CD4-positive, alpha-beta T cell (primary cell): ENCODE results near the gene MIDN. TPM values are rescaled to one million over a fixed set of nuclear protein-coding genes. Genes with fewer than 3 reads are reported as not detected.

Experiments used
- ATAC-seq: fragments of 200-7000 bp; cut with Tn5 transposase; one replicate; pipeline ENCODE4 v1.10.0; 2022; ENCODE audit warnings: mild to moderate bottlenecking; ENCODE audit not compliant: poor library complexity
- CTCF ChIA-PET: fragments of 350-600 bp; sonication (Branson Sonifier 250); formaldehyde crosslinking; loops from one replicate; lab custom pipeline; 2021; ENCODE audit warnings: antibody characterized with exemption, inconsistent platforms; lab: Charles Lee
- POLR2A ChIA-PET: fragments of 350-600 bp; sonication (Branson Sonifier 250); formaldehyde crosslinking; loops from one replicate; lab custom pipeline; 2021; ENCODE audit warnings: antibody characterized with exemption, inconsistent platforms; lab: Charles Lee
- DNase-seq, 14 experiments: peaks; one replicate each; pipeline ENCODE4 v3.0.0-alpha.2; 2013 to 2020; ENCODE audit warnings: mixed read lengths in 2 of 14
- H3K27ac ChIP-seq, 2 donors: one replicate each; pipeline versions ENCODE4 v1.5.1 to v1.7.0; 2013; ENCODE audit warnings: low read length in 2 of 2, low read depth in 1 of 2, mild to moderate bottlenecking in 1 of 2
- H3K27me3 ChIP-seq, 2 experiments: 1 replicate in 1 of 2; 2 replicates in 1 of 2; pipeline versions ENCODE4 v1.6.1 to v1.7.0; 2013; ENCODE audit warnings: low read length in 2 of 2, control low read depth in 1 of 2, mild to moderate bottlenecking in 1 of 2, moderate library complexity in 1 of 2; ENCODE audit not compliant: insufficient read depth in 2 of 2, control insufficient read depth in 1 of 2
- H3K36me3 ChIP-seq: one replicate; pipeline ENCODE4 v1.6.1; 2013; ENCODE audit warnings: low read length, control low read depth; ENCODE audit not compliant: insufficient read depth
- H3K4me1 ChIP-seq: one replicate; pipeline ENCODE4 v1.6.1; 2013; ENCODE audit warnings: low read length, control low read depth; ENCODE audit not compliant: insufficient read depth
- H3K4me3 ChIP-seq: one replicate; pipeline ENCODE4 v1.5.1; 2013; ENCODE audit warnings: mild to moderate bottlenecking, low read length, moderate library complexity
- H3K9me3 ChIP-seq, 2 experiments: 1 replicate in 1 of 2; 2 replicates in 1 of 2; pipeline versions ENCODE4 v1.6.1 to v1.7.0; 2013; ENCODE audit warnings: low read length in 2 of 2, mild to moderate bottlenecking in 2 of 2, control low read depth in 1 of 2, moderate library complexity in 1 of 2; ENCODE audit not compliant: control insufficient read depth in 1 of 2, insufficient read depth in 1 of 2
- H3K27ac Mint-ChIP-seq: one replicate; pipeline ENCODE4 v1.8.0; 2020; ENCODE audit warnings: mixed read lengths
- H3K27me3 Mint-ChIP-seq: one replicate; pipeline ENCODE4 v1.8.0; 2021; ENCODE audit warnings: mixed read lengths
- H3K36me3 Mint-ChIP-seq: one replicate; pipeline ENCODE4 v1.8.0; 2021; ENCODE audit warnings: low read depth, mixed read lengths
- H3K4me1 Mint-ChIP-seq: one replicate; pipeline ENCODE4 v1.8.0; 2021; ENCODE audit warnings: low read depth, mixed read lengths
- H3K4me3 Mint-ChIP-seq: one replicate; pipeline ENCODE4 v1.8.0; 2020; ENCODE audit warnings: mild to moderate bottlenecking, mixed read lengths
- H3K9me3 Mint-ChIP-seq: one replicate; pipeline ENCODE4 v1.8.0; 2020; ENCODE audit warnings: mixed read lengths
- intact Hi-C, 2 experiments: fragments of 100-400 bp; cut with DNase I in 1 of 2; cut with micrococcal nuclease in 1 of 2; formaldehyde crosslinking; loops; one replicate each; pipeline versions ENCODE4 v1.15.1 to v1.9.0; 2023 to 2025; cut with DNase I, micrococcal nuclease
- total RNA-seq, 174 experiments: library from RNA in 2 of 174; stranded (reverse) in 2 of 174; gene quantifications; one replicate each; pipeline ENCODE4 v1.2.3 and lab custom pipeline; 2021 to 2026
- TF ChIP-seq, protein P1 (sequence below): fragments of 200-600 bp; IDR thresholded peaks from one replicate; pipeline ENCODE4 v1.8.0; 2022; ENCODE audit warnings: antibody characterized with exemption, mild to moderate bottlenecking

Gene MIDN
- total RNA-seq, 2 experiments from 2014 or later, result 214 to 228 TPM

DNA sequence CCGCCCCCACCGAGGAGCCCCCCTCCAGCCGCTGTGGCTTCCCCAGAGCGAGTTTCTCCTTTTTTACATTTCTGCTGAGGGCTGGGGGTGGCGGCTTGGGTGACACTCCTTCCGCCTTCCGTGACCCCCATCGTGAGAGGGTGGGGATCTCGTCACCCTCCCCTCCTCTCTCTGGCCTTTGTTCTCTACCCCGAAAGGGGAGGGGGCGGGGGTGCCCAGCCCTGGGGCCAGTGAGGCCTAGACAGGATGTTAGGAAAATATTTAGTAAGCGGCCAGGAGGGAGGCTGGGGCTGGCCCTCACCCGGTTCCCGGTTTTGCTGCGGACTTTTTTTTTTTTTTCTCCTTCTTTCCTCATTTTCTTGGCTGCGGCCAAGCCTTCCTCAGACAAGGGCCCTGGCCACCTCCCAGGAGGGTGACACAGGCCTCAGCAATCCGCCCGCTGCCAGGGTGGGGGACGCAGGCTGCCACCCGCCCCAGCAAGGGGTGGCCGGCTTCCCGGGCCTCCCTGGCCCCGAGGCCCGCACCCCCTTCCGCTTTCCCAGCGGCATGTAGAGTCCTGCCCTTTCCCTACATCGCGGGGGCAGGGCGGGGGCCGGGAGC, 3.9 kb downstream of the MIDN start:
- Histone ChIP-seq H3K36me3 (peaks cover 46% of the 10 kb centered on the region), H3K4me3 (peak overlapping the region; percentile 87), H3K27me3 (no peaks in the 10 kb centered on the region), H3K27ac (peak overlapping the region; percentile 87), H3K4me1 (peaks cover 71% of the 10 kb centered on the region), H3K9me3 (no peaks in the 10 kb centered on the region)
- CTCF ChIA-PET, result interaction anchor here (0.6 to 1.8 kb wide), 6 partner anchors 8 to 23 kb away, joined by 3 to 19 read pairs (median 6); partner anchors contain the start of genes CIRBP and FAM174C
- Mint-ChIP-seq H3K27ac (peak overlapping the region; percentile 97), H3K36me3 (peaks cover 48% of the 10 kb centered on the region), H3K27me3 (no peaks in the 10 kb centered on the region), H3K4me3 (peak overlapping the region; percentile 97), H3K4me1 (peaks cover 12% of the 10 kb centered on the region), H3K9me3 (no peaks in the 10 kb centered on the region)
- peak in 10 of 14 experiments; percentile 54 to 90 (median 63) for DNase-seq
- intact Hi-C loops, result loop anchor here in 1 of 2 experiments (5.0 kb wide), 1 partner anchor 175 kb away; no protein-coding TSS in a partner anchor
- no peak for ATAC-seq
- POLR2A ChIA-PET, result interaction anchor here (0.5 to 3.7 kb wide), 12 partner anchors 8 to 1037 kb away, joined by 3 to 193 read pairs (median 5); partner anchors contain the start of genes ABCA7, CIRBP, FAM174C and MED16
- TF ChIP-seq, protein P1, sequence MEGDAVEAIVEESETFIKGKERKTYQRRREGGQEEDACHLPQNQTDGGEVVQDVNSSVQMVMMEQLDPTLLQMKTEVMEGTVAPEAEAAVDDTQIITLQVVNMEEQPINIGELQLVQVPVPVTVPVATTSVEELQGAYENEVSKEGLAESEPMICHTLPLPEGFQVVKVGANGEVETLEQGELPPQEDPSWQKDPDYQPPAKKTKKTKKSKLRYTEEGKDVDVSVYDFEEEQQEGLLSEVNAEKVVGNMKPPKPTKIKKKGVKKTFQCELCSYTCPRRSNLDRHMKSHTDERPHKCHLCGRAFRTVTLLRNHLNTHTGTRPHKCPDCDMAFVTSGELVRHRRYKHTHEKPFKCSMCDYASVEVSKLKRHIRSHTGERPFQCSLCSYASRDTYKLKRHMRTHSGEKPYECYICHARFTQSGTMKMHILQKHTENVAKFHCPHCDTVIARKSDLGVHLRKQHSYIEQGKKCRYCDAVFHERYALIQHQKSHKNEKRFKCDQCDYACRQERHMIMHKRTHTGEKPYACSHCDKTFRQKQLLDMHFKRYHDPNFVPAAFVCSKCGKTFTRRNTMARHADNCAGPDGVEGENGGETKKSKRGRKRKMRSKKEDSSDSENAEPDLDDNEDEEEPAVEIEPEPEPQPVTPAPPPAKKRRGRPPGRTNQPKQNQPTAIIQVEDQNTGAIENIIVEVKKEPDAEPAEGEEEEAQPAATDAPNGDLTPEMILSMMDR, result no peak

DNA sequence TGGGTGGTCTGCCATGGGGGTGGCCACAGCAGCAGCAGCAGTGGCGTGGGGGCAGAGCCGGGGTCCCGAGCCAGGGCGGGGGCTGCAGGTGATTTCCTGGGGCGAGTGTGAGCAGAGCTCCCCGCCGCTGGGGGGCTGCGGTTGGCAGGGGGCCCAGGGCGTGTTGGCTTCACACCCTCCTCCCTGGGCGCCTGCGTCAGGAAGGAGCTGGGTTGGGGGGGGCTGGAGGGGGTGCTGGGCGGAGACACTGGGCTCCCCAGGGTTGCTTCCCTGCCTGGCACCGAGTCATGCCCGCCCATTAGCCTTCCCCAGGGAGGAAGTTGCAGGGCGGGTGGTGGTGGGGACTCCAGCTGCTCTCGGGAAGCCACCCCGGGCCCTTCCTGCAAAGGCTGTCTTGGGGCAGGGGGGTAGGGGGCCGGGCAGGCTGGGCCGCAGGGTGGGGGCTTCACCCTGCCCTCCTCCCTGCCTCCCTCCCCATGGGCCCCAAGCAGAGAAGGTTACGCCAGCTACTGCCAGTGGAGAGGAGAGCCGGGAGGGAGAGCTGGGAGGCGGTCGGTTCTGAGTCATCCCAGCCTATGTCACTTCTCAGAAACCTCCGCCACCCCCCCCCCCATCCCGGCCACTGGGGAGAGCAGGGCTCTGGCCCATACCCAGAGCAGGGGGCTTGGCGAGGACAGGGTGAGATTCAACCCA, 4.6 kb downstream of the MIDN start:
- peaks cover 52% of the 10 kb centered on the region for H3K36me3 ChIP-seq
- TF ChIP-seq, protein P1, result no peak
- no peaks in the 10 kb centered on the region for H3K27me3 ChIP-seq
- ChIA-PET CTCF (interaction anchor here (0.6 to 1.8 kb wide), 5 partner anchors 9 to 22 kb away, joined by 3 to 19 read pairs (median 6); partner anchors contain the start of genes CIRBP and FAM174C), POLR2A (interaction anchor here (0.5 to 3.7 kb wide), 11 partner anchors 9 to 1036 kb away, joined by 3 to 193 read pairs (median 5); partner anchors contain the start of genes CIRBP, FAM174C, MED16 and RNU6-2)
- ATAC-seq, result peak; percentile 17
- H3K4me3 Mint-ChIP-seq, result peak overlapping the region; percentile 97
- H3K27me3 Mint-ChIP-seq, result no peaks in the 10 kb centered on the region
- H3K36me3 Mint-ChIP-seq, result peaks cover 55% of the 10 kb centered on the region
- peak overlapping the region; percentile 97 for H3K27ac Mint-ChIP-seq
- peak in 13 of 14 experiments; percentile 55 to 91 (median 74) for DNase-seq
- H3K4me3 ChIP-seq, result peak overlapping the region; percentile 87
- intact Hi-C loops, result loop anchor here in 1 of 2 experiments (5.0 kb wide), 1 partner anchor 176 kb away; no protein-coding TSS in a partner anchor
- H3K9me3 Mint-ChIP-seq, result no peaks in the 10 kb centered on the region
- H3K9me3 ChIP-seq, result no peaks in the 10 kb centered on the region
- H3K4me1 Mint-ChIP-seq, result peaks cover 19% of the 10 kb centered on the region
- H3K4me1 ChIP-seq, result peaks cover 71% of the 10 kb centered on the region
- peak overlapping the region; percentile 87 for H3K27ac ChIP-seq

DNA sequence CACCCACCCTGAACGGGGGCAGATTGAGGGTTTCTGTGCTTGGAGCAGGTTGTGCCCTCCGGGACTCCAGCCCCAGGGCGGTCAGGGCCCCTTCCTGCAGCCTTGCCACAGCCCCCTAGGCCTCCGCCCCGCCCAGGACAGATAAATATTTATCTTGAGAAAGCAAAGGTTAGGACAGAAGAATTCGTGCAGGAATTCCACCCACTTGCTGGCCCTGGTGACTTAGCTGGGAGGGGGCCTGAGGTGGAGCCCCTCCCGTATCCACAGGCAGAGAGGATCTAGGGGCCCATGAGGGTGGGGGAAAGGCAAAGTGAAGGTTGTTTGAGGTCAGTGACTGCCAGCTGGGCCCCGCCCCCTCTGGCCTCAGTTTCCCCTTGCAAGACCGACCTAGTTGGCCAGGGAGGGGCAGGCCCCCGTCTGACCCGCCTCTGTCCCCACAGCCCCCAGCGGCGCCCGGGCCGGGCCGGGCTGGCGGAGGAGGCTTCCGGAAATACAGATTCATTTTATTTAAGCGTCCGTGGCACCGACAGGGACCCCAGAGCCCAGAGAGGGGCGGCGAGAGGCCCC, 5.2 kb downstream of the MIDN start:
- Mint-ChIP-seq H3K27me3 (no peaks in the 10 kb centered on the region), H3K4me1 (peaks cover 24% of the 10 kb centered on the region), H3K36me3 (peaks cover 58% of the 10 kb centered on the region), H3K4me3 (peak overlapping the region; percentile 68), H3K27ac (peak overlapping the region; percentile 97), H3K9me3 (no peaks in the 10 kb centered on the region)
- Histone ChIP-seq H3K27ac (peak overlapping the region; percentile 65 to 87), H3K36me3 (peaks cover 55% of the 10 kb centered on the region), H3K4me3 (peak overlapping the region; percentile 87), H3K4me1 (peaks cover 74% of the 10 kb centered on the region), H3K27me3 (no peaks in the 10 kb centered on the region), H3K9me3 (no peaks in the 10 kb centered on the region)
- no peak for DNase-seq
- ChIA-PET POLR2A (interaction anchor here (0.9 to 3.7 kb wide), 9 partner anchors 10 to 1036 kb away, joined by 3 to 193 read pairs (median 6); partner anchors contain the start of genes CIRBP, FAM174C, MED16 and RNU6-2), CTCF (interaction anchor here (1.1 to 1.8 kb wide), 4 partner anchors 8 to 15 kb away, joined by 3 to 19 read pairs (median 8); partner anchors contain the start of gene CIRBP)
- TF ChIP-seq, protein P1, result no peak
- intact Hi-C loops, result loop anchor here in 1 of 2 experiments (5.0 kb wide), 1 partner anchor 176 kb away; no protein-coding TSS in a partner anchor
- no peak for ATAC-seq
